Measurements from ENCODE around the gene WT1. TPM values are rescaled to one million over a fixed set of nuclear protein-coding genes. Genes with fewer than 3 reads are reported as not detected.
A peak's percentile ranks its signal among the peaks of the same experiment; 100 is the strongest.
"Not testable (repeated sequence)": the region's sequence is repeated elsewhere in the genome, so short reads cannot be mapped to it uniquely, and the experiment has no call there.

Gene WT1
- total RNA-seq, 1 donor from 2014 or later, result not detected

DNA sequence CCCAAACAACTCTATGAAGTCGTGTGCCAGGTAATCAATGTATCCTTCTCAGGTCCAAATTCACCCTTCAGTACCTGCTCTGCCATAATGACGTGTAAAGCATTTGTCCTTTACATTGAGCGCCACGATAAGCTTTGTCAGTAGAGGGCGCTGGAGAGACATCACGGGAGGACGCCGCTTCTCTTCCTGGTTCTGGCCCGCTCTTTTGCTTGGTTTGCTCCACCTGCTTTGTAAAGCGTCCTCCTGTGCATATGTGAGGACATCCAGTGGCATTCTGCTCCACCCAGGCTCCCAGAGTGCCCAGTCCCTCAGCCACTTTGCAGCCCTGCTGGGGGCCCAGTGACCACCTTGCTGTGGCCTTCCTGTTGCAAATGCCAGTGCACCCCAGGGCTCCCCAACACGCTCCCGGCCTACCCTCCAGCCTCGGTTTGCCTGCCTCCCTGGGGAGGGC lies 61.1 kb downstream of the WT1 start:
- Histone ChIP-seq H3F3A (ENCODE audit: low read depth) (peaks cover 7% of the 10 kb centered on the region), H3K79me2 (ENCODE audit: low read depth) (no peaks in the 10 kb centered on the region), H2AFZ (replicated peaks) (no peak overlapping the region), H3K4me2 (no peak overlapping the region), H3K36me3 (no peaks in the 10 kb centered on the region), H3K4me3 (no peak overlapping the region), H3K9ac (no peak overlapping the region), H3K27me3 (no peaks in the 10 kb centered on the region), H3K9me3 (ENCODE audit: low read depth) (no peaks in the 10 kb centered on the region), H3K4me1 (peaks cover 8% of the 10 kb centered on the region), H4K20me1 (ENCODE audit: low read depth) (no peaks in the 10 kb centered on the region), H3K27ac (no peak overlapping the region)
- H3K27ac Mint-ChIP-seq, result no peak overlapping the region
- peak; percentile 67 for DNase-seq (ENCODE audit: low spot score)
- TF ChIP-seq EZH2phosphoT487 (IDR thresholded peaks at IDR 0.05), result no peak
- TF ChIP-seq, protein P1, sequence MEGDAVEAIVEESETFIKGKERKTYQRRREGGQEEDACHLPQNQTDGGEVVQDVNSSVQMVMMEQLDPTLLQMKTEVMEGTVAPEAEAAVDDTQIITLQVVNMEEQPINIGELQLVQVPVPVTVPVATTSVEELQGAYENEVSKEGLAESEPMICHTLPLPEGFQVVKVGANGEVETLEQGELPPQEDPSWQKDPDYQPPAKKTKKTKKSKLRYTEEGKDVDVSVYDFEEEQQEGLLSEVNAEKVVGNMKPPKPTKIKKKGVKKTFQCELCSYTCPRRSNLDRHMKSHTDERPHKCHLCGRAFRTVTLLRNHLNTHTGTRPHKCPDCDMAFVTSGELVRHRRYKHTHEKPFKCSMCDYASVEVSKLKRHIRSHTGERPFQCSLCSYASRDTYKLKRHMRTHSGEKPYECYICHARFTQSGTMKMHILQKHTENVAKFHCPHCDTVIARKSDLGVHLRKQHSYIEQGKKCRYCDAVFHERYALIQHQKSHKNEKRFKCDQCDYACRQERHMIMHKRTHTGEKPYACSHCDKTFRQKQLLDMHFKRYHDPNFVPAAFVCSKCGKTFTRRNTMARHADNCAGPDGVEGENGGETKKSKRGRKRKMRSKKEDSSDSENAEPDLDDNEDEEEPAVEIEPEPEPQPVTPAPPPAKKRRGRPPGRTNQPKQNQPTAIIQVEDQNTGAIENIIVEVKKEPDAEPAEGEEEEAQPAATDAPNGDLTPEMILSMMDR (IDR thresholded peaks at IDR 0.05), result peak; percentile 69
- H3K4me3 Mint-ChIP-seq, result no peak overlapping the region
- no peaks in the 10 kb centered on the region for H3K36me3 Mint-ChIP-seq
- peaks cover 2% of the 10 kb centered on the region for H3K27me3 Mint-ChIP-seq (ENCODE audit: insufficient read depth, low read depth)
- H3K4me1 Mint-ChIP-seq, result no peaks in the 10 kb centered on the region
- H3K9me3 Mint-ChIP-seq, result peaks cover 13% of the 10 kb centered on the region

DNA sequence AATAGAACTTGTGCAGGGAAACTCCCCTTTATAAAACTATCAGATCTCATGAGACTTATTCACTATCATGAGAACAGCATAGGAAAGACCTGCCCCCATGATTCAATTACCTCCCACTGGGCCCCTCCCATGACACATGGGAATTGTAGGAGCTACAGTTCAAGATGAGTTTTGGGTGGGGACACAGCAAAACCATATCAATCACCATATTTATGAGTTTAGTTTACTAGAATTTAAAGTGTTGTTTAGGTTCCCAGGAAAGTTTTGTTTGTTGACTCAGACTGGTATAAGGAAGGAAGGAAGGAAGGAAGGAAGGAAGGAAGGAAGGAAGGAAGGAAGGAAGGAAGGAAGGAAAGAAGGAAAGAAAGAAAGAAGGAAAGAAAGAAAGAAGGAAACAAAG lies 65.4 kb downstream of the WT1 start:
- H3K4me3 ChIP-seq; H3K4me1 Mint-ChIP-seq; H3K36me3 Mint-ChIP-seq; H3F3A ChIP-seq (ENCODE audit: low read depth); H3K36me3 ChIP-seq; H3K27me3 ChIP-seq; H3K4me3 Mint-ChIP-seq; DNase-seq (ENCODE audit: low spot score); H3K27me3 Mint-ChIP-seq (ENCODE audit: insufficient read depth, low read depth); H3K79me2 ChIP-seq (ENCODE audit: low read depth); H3K4me2 ChIP-seq; H3K9ac ChIP-seq; H3K27ac ChIP-seq; H4K20me1 ChIP-seq (ENCODE audit: low read depth); H3K27ac Mint-ChIP-seq; H3K4me1 ChIP-seq; H2AFZ ChIP-seq (replicated peaks); H3K9me3 ChIP-seq (ENCODE audit: low read depth): not testable (repeated sequence)
- peaks cover 20% of the 10 kb centered on the region for H3K9me3 Mint-ChIP-seq

GRCh38 chr11:32366666-32367065 lies 68.7 kb downstream of the WT1 start:
- TF ChIP-seq EZH2phosphoT487 (IDR thresholded peaks at IDR 0.05) (no peak), EZH2 (IDR thresholded peaks at IDR 0.05) (no peak)
- TF ChIP-seq, protein P1 (IDR thresholded peaks at IDR 0.05), result no peak
- Histone ChIP-seq H3K9me3 (ENCODE audit: low read depth) (no peaks in the 10 kb centered on the region), H3K36me3 (no peaks in the 10 kb centered on the region), H3K4me2 (no peak overlapping the region), H3K9ac (no peak overlapping the region), H3K4me1 (no peaks in the 10 kb centered on the region), H3K27me3 (no peaks in the 10 kb centered on the region), H3F3A (ENCODE audit: low read depth) (no peaks in the 10 kb centered on the region), H4K20me1 (ENCODE audit: low read depth) (no peaks in the 10 kb centered on the region), H3K79me2 (ENCODE audit: low read depth) (no peaks in the 10 kb centered on the region), H3K27ac (no peak overlapping the region), H3K4me3 (no peak overlapping the region), H2AFZ (replicated peaks) (no peak overlapping the region)
- H3K4me3 Mint-ChIP-seq, result no peak overlapping the region
- peaks cover 15% of the 10 kb centered on the region for H3K9me3 Mint-ChIP-seq
- DNase-seq (ENCODE audit: low spot score), result no peak
- peaks cover 2% of the 10 kb centered on the region for H3K27me3 Mint-ChIP-seq (ENCODE audit: insufficient read depth, low read depth)
- H3K4me1 Mint-ChIP-seq, result no peaks in the 10 kb centered on the region
- no peak overlapping the region for H3K27ac Mint-ChIP-seq
- H3K36me3 Mint-ChIP-seq, result no peaks in the 10 kb centered on the region

GRCh38 chr11:32365192-32365591 lies 70.1 kb downstream of the WT1 start:
- Mint-ChIP-seq H3K4me3 (no peak overlapping the region), H3K27ac (no peak overlapping the region), H3K36me3 (no peaks in the 10 kb centered on the region), H3K9me3 (peaks cover 14% of the 10 kb centered on the region), H3K27me3 (ENCODE audit: insufficient read depth, low read depth) (peaks cover 6% of the 10 kb centered on the region), H3K4me1 (no peaks in the 10 kb centered on the region)
- H3K27ac ChIP-seq, result no peak overlapping the region
- no peak for DNase-seq (ENCODE audit: low spot score)
- no peaks in the 10 kb centered on the region for H3K4me1 ChIP-seq
- H3K79me2 ChIP-seq (ENCODE audit: low read depth), result no peaks in the 10 kb centered on the region
- no peak overlapping the region for H3K4me2 ChIP-seq
- H3K4me3 ChIP-seq, result no peak overlapping the region
- H2AFZ ChIP-seq (replicated peaks), result no peak overlapping the region
- no peaks in the 10 kb centered on the region for H3K27me3 ChIP-seq
- H3K36me3 ChIP-seq, result no peaks in the 10 kb centered on the region
- no peak for TF ChIP-seq EZH2 (IDR thresholded peaks at IDR 0.05)
- no peaks in the 10 kb centered on the region for H4K20me1 ChIP-seq (ENCODE audit: low read depth)
- H3F3A ChIP-seq (ENCODE audit: low read depth), result no peaks in the 10 kb centered on the region
- H3K9me3 ChIP-seq (ENCODE audit: low read depth), result no peaks in the 10 kb centered on the region
- no peak overlapping the region for H3K9ac ChIP-seq
